GM21390 (cell line): ENCODE measurements around the gene FOXA2.

Source experiments
- ATAC-seq: cut with Tn5 transposase; IDR thresholded peaks from one replicate; pipeline ENCODE4 v1.9.1; 2021; ENCODE audit not compliant: unreplicated experiment

FOXA2 gene

GRCh38 chr20:22584922-22585785, 782 bp upstream of the FOXA2 start:
- no peak for ATAC-seq

- no peak for ATAC-seq
These were observed 425 bp downstream of the FOXA2 start for GRCh38 chr20:22583773-22584521.

GRCh38 chr20:22582964-22583772, 1.2 kb downstream of the FOXA2 start:
- no peak for ATAC-seq

- no peak for ATAC-seq
These were observed 1.9 kb downstream of the FOXA2 start for GRCh38 chr20:22582386-22582963.

GRCh38 chr20:22581437-22582385, 2.7 kb downstream of the FOXA2 start:
- no peak for ATAC-seq

GRCh38 chr20:22579711-22580697, 4.4 kb downstream of the FOXA2 start:
- ATAC-seq: no peak

- ATAC-seq: no peak
These were observed 5.3 kb downstream of the FOXA2 start for GRCh38 chr20:22579119-22579427.

- no peak for ATAC-seq
These were observed 5.9 kb downstream of the FOXA2 start for GRCh38 chr20:22578221-22579118.

- ATAC-seq: no peak
These were observed 6.7 kb downstream of the FOXA2 start for GRCh38 chr20:22577515-22578220.

- no peak for ATAC-seq
These were observed 7.4 kb downstream of the FOXA2 start for GRCh38 chr20:22576733-22577514.

- ATAC-seq: no peak
These were observed 8.1 kb downstream of the FOXA2 start for GRCh38 chr20:22576273-22576672.

GRCh38 chr20:22575737-22576136, 8.6 kb downstream of the FOXA2 start:
- ATAC-seq: no peak

- no peak for ATAC-seq
These were observed 9.2 kb downstream of the FOXA2 start for GRCh38 chr20:22575087-22575721.

GRCh38 chr20:22574545-22575086, 9.8 kb downstream of the FOXA2 start:
- no peak for ATAC-seq

GRCh38 chr20:22572491-22572890, 11.9 kb downstream of the FOXA2 start:
- ATAC-seq: no peak

- no peak for ATAC-seq
These were observed 12.3 kb downstream of the FOXA2 start for GRCh38 chr20:22572023-22572422.
